ENCODE measurements around the gene FAM240A. TPM values are rescaled to one million over a fixed set of nuclear protein-coding genes. Genes with fewer than 3 reads are reported as not detected.

FAM240A gene
- total and polyA plus RNA-seq, 10 of the 15 experiments (the other 5 are each of a cell fraction or from before 2014, with no cell fraction given), result not detected

DNA sequence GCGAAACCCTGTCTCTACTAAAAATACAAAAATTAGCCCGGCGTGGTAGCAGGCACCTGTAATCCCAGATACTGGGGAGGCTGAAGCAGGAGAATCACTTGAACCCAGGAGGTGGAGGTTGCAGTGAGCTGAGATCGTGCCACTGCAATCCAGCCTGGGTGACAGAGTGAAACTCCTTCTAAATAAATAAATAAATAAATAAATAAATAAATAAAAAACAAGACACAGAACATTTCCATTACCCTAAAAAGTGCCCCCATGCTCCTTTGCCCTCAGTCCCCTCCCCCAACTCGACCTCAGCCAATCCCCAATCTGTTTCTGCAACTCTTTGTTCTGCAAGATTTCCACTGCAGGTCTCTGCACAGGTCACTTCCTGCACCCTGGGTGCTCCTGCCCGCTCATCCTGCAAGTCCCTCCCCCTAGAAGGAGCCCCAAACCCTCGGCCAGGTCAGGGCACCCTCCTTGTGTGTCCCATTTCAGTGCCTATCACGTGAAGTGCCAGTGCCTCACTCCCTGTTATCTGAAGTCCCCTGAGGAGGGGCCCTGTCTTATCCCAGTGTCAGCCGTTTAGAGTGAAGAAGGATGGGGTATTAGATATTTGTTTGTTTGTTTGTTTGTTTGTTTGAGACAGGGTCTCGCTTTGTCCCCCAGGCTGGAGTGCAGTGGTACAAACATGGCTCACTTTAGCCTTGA, 1.1 kb downstream of the FAM240A start:
- no peak overlapping the region for H3K4me2 ChIP-seq (ENCODE audit: control insufficient read depth, insufficient read depth)
- ChIA-PET POLR2A (no interaction called here), RAD21 (ENCODE audit: unreplicated experiment) (interaction anchor here (1.1 kb wide), 1 partner anchor 16 kb away, joined by 4 read pairs; no protein-coding TSS in a partner anchor), SMC1A (ENCODE audit: uncharacterized antibody, unreplicated experiment) (interaction anchor here (0.7 kb wide), 1 partner anchor 125 kb away, joined by 3 read pairs; no protein-coding TSS in a partner anchor), CTCF (interaction anchor here (1.5 kb wide), 1 partner anchor 125 kb away, joined by 4 read pairs; no protein-coding TSS in a partner anchor)
- FAIRE-seq, result no peak
- H4K20me1 ChIP-seq (ENCODE audit: control insufficient read depth, insufficient read depth), result no peaks in the 10 kb centered on the region
- H3K36me3 ChIP-seq (ENCODE audit: control insufficient read depth in 2 of 2, insufficient read depth in 2 of 2, low read length in 1 of 2), result no peaks in the 10 kb centered on the region
- H3K9me3 ChIP-seq (replicated peaks; ENCODE audit: control insufficient read depth, insufficient read depth, low read length), result no peaks in the 10 kb centered on the region
- no peaks in the 10 kb centered on the region for H3K4me1 ChIP-seq (ENCODE audit: control insufficient read depth, insufficient read depth, low read length)
- intact Hi-C loops (cut with micrococcal nuclease; ENCODE audit: unreplicated experiment) (no loop called here), in situ Hi-C loops (cut with MboI) (no loop called here)
- H3K4me3 ChIP-seq, result no peak overlapping the region
- no TSS peak for BruUV-seq (replicated peaks)
- H3K9ac ChIP-seq (ENCODE audit: control insufficient read depth, insufficient read depth, low read length), result no peak overlapping the region
- 19% methylated on average over 10 of the region's 10 CpGs for WGBS (ENCODE audit: insufficient coverage, insufficient replicate concordance, low lambda C conversion rate, missing lambda C conversion rate)
- no peak for DNase-seq (ENCODE audit: low read depth, low spot score)
- no peaks in the 10 kb centered on the region for H3K79me2 ChIP-seq (ENCODE audit: control insufficient read depth, insufficient read depth, low read length)
- H3K27ac ChIP-seq (ENCODE audit: control insufficient read depth, insufficient read depth), result no peak overlapping the region
- H3K27me3 ChIP-seq (replicated peaks in 1 of 2; ENCODE audit: control insufficient read depth in 2 of 2, insufficient read depth in 2 of 2, low read length in 1 of 2), result peaks cover 4 to 7% of the 10 kb centered on the region in 2 experiments; a peak in 2 of 4 replicates
- no peak overlapping the region for H2AFZ ChIP-seq (ENCODE audit: control insufficient read depth, low read depth, low read length)
- TF ChIP-seq RCOR1 (conservative IDR thresholded peaks at IDR 0.05; ENCODE audit: low read depth, low read length) (no peak), SMAD1 (IDR thresholded peaks at IDR 0.05; ENCODE audit: low read depth, partially characterized antibody) (no peak), CHD1 (IDR thresholded peaks at IDR 0.05; ENCODE audit: low read depth, low read length) (no peak), CBX5 (IDR thresholded peaks at IDR 0.05; ENCODE audit: low read depth) (no peak), ATF7 (IDR thresholded peaks at IDR 0.05; ENCODE audit: low read depth) (no peak), MTA2 (IDR thresholded peaks at IDR 0.05; ENCODE audit: low read depth) (no peak), HDGF (IDR thresholded peaks at IDR 0.05) (no peak), ZNF384 (IDR thresholded peaks at IDR 0.05; ENCODE audit: borderline replicate concordance, low read depth, low read length) (no peak), ETV6 (conservative IDR thresholded peaks at IDR 0.05 in 1 of 2, IDR thresholded peaks at IDR 0.05 in 1 of 2; ENCODE audit: borderline replicate concordance in 1 of 2, low read depth in 1 of 2) (no peak), BCL11A (IDR thresholded peaks at IDR 0.05; ENCODE audit: low read depth, low read length) (no peak), FOXM1 (IDR thresholded peaks at IDR 0.05; ENCODE audit: low read depth, low read length) (no peak), ZNF274 (IDR thresholded peaks at IDR 0.05; ENCODE audit: insufficient read depth, insufficient read length) (no peak), RAD21 (IDR thresholded peaks at IDR 0.05; ENCODE audit: insufficient read depth, low read depth, low read length) (no peak), RUNX3 (IDR thresholded peaks at IDR 0.05; ENCODE audit: low read length) (no peak), LARP7 (IDR thresholded peaks at IDR 0.05) (no peak), SUPT20H (IDR thresholded peaks at IDR 0.05; ENCODE audit: borderline replicate concordance, control insufficient read depth, low read depth, low read length) (no peak), TAF1 (IDR thresholded peaks at IDR 0.05; ENCODE audit: borderline replicate concordance, low read depth, low read length) (no peak)
- TF ChIP-seq, protein P1, sequence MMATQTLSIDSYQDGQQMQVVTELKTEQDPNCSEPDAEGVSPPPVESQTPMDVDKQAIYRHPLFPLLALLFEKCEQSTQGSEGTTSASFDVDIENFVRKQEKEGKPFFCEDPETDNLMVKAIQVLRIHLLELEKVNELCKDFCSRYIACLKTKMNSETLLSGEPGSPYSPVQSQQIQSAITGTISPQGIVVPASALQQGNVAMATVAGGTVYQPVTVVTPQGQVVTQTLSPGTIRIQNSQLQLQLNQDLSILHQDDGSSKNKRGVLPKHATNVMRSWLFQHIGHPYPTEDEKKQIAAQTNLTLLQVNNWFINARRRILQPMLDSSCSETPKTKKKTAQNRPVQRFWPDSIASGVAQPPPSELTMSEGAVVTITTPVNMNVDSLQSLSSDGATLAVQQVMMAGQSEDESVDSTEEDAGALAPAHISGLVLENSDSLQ (IDR thresholded peaks at IDR 0.05), result no peak
- no peak for ATAC-seq

All from GM12878 (cell line).